C4-2B (cell line): ENCODE data around the gene GLIPR1.

Experiments
- CTCF ChIP-seq: fragments of 450-650 bp; conservative IDR thresholded peaks from 2 replicates; pipeline ENCODE4 v1.5.1; 2017; ENCODE audit warnings: mild to moderate bottlenecking
- ZFX ChIP-seq: fragments of 450-650 bp; IDR thresholded peaks from 2 replicates; pipeline ENCODE4 v1.6.1; 2017

- TF ChIP-seq CTCF (no peak), ZFX (no peak)
These were observed 8.6 kb downstream of the GLIPR1 start for GRCh38 chr12:75489187-75489586.
